ENCODE data around the gene ADD3. TPM values are rescaled to one million over a fixed set of nuclear protein-coding genes. Genes with fewer than 3 reads are reported as not detected.

Gene ADD3
- total RNA-seq, 2 experiments from 2014 or later, result 212 to 227 TPM

DNA sequence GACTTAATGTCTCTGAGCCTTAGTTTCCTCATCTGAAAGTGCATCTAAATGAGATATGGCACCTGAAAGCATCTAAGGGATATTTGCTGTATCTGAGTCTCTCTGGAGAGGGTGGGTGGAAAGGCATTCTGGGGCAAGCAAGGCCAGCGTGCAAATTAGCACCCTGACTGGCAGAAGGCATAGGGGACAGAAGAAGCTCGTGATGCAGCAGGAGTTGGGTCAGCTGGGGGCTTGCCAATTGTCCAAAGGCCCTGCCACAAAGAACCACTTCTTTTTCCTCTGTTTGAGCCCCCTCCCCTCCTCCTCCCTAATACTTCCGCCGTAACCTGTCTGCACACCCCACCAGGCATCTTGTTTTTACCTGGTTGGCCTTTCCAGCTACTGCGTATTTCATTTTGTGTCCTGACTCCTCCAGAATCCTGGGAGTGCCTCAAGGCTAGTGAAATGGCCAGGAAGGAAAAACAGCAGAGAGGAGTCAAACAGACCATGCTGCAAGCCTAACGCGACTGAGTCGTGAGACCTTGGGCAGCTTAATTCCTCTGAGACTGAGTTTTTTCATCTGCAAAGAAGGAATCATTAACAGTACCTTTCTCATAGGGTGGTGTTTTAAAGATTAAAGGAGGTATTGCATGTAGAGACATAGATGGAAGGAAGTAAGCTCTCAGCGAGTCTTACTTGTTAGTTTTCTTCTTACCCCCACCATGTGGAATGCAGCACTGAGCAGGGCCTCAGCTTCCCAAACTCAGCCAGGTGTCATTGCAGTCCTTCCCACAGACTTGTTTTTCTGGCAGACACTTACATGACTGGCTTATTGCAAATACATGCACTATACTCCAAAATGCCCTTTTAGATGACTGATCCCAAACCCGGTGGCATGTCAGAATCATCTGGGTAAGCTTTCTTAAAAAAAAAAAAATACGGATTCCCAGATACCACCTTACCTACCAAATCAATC, 150.5 kb downstream of the ADD3 start:
- H3K36me3 Mint-ChIP-seq, result peaks cover 2% of the 10 kb centered on the region
- POLR2A ChIA-PET, result no interaction called here
- H3K9me3 Mint-ChIP-seq, result no peaks in the 10 kb centered on the region
- peaks cover 85% of the 10 kb centered on the region for H3K27me3 Mint-ChIP-seq
- no peak for DNase-seq
- no peak for ATAC-seq (ENCODE audit: low read depth)
- no peak overlapping the region for H3K4me3 Mint-ChIP-seq
- H3K4me1 Mint-ChIP-seq, result peaks cover 31% of the 10 kb centered on the region
- peak overlapping the region; percentile 10 for H3K27ac Mint-ChIP-seq

DNA sequence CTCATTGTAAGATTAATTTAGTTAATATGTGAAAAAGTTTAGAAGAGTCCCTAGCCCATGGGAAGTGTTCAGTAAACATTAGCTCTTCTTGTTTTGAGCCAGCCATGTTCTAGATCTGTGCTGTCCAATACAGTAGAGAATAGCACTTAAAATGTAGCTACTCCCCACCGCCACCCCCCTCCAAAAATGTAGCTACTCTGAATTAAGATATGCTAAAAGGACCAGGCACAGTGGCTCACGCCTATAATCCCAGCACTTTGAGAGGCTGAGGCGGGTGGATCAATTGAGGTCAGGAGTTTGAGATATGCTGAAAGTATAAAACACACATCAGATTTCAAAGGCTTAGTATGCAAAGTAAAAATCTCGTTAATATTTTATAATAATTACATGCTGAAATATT, 152.3 kb downstream of the ADD3 start:
- ATAC-seq (ENCODE audit: low read depth) (no peak), DNase-seq (no peak)
- H3K27ac Mint-ChIP-seq, result no peak overlapping the region
- H3K4me1 Mint-ChIP-seq, result peaks cover 24% of the 10 kb centered on the region
- no peaks in the 10 kb centered on the region for H3K9me3 Mint-ChIP-seq
- peaks cover 85% of the 10 kb centered on the region for H3K27me3 Mint-ChIP-seq
- peaks cover 2% of the 10 kb centered on the region for H3K36me3 Mint-ChIP-seq
- no peak overlapping the region for H3K4me3 Mint-ChIP-seq
- POLR2A ChIA-PET, result no interaction called here

DNA sequence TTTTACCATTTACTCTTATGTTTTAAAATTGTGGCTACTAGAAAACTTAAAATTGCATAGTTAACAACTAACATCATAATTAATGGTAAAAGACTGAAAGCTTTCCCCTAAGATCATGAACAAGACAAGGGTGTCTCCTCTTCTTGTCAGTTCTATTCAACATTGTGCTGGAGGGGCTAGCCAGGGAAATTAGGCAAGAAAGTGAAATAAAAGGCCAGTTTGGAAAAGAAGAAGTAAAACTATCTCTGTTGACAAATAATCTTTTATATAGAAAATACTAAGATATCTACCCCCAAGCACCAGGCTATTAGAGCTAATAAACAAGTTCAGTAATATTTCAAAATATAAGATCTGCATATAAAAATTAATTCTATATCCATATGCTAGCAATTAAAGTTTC, 152.7 kb downstream of the ADD3 start:
- POLR2A ChIA-PET, result interaction anchor here (0.5 kb wide), 1 partner anchor 12 kb away, joined by 4 read pairs; no protein-coding TSS in a partner anchor
- Mint-ChIP-seq H3K9me3 (no peaks in the 10 kb centered on the region), H3K4me1 (peaks cover 24% of the 10 kb centered on the region), H3K27ac (no peak overlapping the region), H3K4me3 (no peak overlapping the region), H3K36me3 (peaks cover 2% of the 10 kb centered on the region), H3K27me3 (peaks cover 86% of the 10 kb centered on the region)
- no peak for DNase-seq
- no peak for ATAC-seq (ENCODE audit: low read depth)

DNA sequence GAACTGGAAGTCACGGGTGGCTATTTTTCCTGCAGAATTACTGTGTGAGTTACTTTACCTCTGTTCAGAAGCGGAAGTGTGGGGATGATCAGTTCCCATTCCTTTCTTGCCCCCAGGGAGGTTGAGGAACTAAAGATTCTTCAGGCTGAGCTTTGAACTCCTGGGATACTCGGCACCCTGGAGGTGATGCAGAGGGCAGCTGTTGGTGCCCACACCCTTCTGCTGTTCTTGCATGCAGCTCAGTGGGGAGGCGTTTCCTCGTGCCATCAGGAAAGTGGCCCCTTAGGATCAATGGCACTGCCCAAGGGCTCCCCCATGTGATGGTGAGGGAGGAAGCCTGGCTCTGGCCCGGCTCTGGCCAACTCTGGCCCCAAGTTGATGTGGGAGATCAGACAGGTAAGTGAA, 155.0 kb downstream of the ADD3 start:
- Mint-ChIP-seq H3K4me1 (peaks cover 8% of the 10 kb centered on the region), H3K27ac (no peak overlapping the region), H3K4me3 (no peak overlapping the region), H3K36me3 (no peaks in the 10 kb centered on the region), H3K9me3 (no peaks in the 10 kb centered on the region), H3K27me3 (peaks cover 93% of the 10 kb centered on the region)
- ATAC-seq (ENCODE audit: low read depth), result no peak
- no peak for DNase-seq
- POLR2A ChIA-PET, result no interaction called here

DNA sequence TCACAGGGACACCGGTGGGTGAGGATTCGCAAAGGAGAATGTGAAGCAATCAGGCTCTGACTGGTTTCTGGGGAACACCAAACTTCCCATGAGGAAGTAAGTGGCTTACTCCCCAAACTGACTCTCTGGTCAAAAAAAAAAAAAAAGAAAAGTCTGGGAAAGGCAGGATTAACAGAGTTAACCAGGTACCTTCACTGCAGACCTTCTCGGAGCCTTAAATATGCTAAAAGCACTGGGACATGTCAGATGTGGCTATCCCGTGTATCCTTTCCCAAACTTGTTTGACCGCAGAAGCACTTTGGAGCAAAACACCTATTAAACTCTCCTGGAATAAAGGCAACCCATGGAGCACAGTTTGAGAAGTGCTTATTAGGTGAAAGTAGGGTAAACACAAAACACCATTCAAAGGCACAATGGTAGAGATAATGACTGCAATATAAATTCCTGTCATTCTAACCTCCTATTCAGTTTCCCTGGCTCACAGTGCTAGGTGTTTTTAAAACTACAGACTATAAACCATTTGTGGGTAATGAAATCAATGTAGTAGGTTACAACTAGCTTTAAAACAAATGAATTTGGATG, 155.5 kb downstream of the ADD3 start:
- H3K4me3 Mint-ChIP-seq, result no peak overlapping the region
- H3K27me3 Mint-ChIP-seq, result peaks cover 93% of the 10 kb centered on the region
- H3K4me1 Mint-ChIP-seq, result peaks cover 9% of the 10 kb centered on the region
- H3K36me3 Mint-ChIP-seq, result no peaks in the 10 kb centered on the region
- POLR2A ChIA-PET, result no interaction called here
- no peaks in the 10 kb centered on the region for H3K9me3 Mint-ChIP-seq
- H3K27ac Mint-ChIP-seq, result no peak overlapping the region
- no peak for DNase-seq
- no peak for ATAC-seq (ENCODE audit: low read depth)

DNA sequence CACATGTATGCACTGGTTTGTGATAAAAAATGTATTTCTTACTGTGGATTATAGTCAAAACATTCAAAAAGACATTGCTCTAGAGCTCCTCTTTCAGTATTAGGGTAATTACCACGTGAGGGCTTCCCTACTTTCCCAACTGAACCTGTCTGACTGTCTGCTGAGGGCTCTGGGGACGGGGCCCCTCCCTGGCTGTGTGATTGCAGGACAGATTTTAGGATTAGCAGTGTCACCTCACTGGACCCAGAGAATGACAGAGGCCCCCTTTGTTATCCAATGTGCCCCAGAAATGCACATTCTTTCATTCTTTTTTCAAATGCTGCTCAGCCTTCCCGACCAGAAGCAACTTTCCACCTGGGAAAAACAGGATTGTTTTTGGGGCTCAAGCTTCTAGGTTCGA, 156.1 kb downstream of the ADD3 start:
- peaks cover 93% of the 10 kb centered on the region for H3K27me3 Mint-ChIP-seq
- H3K36me3 Mint-ChIP-seq, result no peaks in the 10 kb centered on the region
- DNase-seq, result no peak
- H3K4me1 Mint-ChIP-seq, result peaks cover 9% of the 10 kb centered on the region
- H3K9me3 Mint-ChIP-seq, result no peaks in the 10 kb centered on the region
- POLR2A ChIA-PET, result no interaction called here
- H3K27ac Mint-ChIP-seq, result no peak overlapping the region
- ATAC-seq (ENCODE audit: low read depth), result no peak
- no peak overlapping the region for H3K4me3 Mint-ChIP-seq

DNA sequence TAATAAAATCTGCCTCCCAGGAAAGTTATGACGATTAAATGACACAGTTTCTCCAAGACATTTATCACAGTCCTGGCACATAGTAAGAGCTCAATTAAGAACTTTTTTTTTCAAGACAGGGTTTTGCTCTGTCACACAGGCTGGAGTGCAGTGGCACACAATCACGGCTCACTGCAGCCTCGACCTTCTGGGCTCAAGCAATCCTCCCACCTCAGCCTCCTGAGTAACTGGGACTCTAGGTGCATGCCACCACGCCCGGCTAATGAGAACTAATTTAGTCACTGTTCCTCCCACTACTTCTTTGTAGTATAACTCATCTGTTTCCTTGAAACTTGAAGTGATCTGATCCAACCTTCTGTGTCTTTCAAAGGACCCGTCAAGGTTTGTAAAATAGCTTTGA, 157.5 kb downstream of the ADD3 start:
- no peak overlapping the region for H3K27ac Mint-ChIP-seq
- peaks cover 9% of the 10 kb centered on the region for H3K4me1 Mint-ChIP-seq
- H3K27me3 Mint-ChIP-seq, result peaks cover 93% of the 10 kb centered on the region
- POLR2A ChIA-PET, result interaction anchor here (0.6 to 1.4 kb wide), 3 partner anchors 8 to 43 kb away, joined by 3 read pairs; no protein-coding TSS in a partner anchor
- ATAC-seq (ENCODE audit: low read depth) (no peak), DNase-seq (no peak)
- no peaks in the 10 kb centered on the region for H3K36me3 Mint-ChIP-seq
- H3K9me3 Mint-ChIP-seq, result no peaks in the 10 kb centered on the region
- H3K4me3 Mint-ChIP-seq, result no peak overlapping the region

DNA sequence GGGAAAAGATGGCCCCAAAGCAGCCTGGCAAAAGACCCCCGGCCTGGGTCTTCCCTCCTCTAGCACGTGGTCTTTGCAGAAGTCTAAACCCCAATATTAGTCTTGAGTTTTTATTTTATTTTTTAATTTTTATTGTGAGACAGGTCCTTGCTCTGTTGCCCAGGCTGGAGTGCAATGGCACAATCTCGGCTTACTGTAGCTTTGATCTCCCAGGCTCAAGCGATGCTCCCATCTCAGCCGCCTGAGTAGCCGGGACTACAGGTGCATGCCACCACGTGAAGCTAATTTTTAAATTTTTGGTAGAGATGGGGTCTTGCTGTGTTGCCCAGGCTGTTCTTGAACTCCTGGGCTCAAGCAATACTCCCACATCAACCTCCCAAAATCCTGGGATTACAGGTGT, 159.4 kb downstream of the ADD3 start:
- Mint-ChIP-seq H3K27ac (no peak overlapping the region), H3K27me3 (peaks cover 94% of the 10 kb centered on the region), H3K36me3 (no peaks in the 10 kb centered on the region), H3K4me1 (peaks cover 14% of the 10 kb centered on the region), H3K4me3 (no peak overlapping the region), H3K9me3 (no peaks in the 10 kb centered on the region)
- POLR2A ChIA-PET, result no interaction called here
- ATAC-seq (ENCODE audit: low read depth), result no peak
- DNase-seq, result no peak

DNA sequence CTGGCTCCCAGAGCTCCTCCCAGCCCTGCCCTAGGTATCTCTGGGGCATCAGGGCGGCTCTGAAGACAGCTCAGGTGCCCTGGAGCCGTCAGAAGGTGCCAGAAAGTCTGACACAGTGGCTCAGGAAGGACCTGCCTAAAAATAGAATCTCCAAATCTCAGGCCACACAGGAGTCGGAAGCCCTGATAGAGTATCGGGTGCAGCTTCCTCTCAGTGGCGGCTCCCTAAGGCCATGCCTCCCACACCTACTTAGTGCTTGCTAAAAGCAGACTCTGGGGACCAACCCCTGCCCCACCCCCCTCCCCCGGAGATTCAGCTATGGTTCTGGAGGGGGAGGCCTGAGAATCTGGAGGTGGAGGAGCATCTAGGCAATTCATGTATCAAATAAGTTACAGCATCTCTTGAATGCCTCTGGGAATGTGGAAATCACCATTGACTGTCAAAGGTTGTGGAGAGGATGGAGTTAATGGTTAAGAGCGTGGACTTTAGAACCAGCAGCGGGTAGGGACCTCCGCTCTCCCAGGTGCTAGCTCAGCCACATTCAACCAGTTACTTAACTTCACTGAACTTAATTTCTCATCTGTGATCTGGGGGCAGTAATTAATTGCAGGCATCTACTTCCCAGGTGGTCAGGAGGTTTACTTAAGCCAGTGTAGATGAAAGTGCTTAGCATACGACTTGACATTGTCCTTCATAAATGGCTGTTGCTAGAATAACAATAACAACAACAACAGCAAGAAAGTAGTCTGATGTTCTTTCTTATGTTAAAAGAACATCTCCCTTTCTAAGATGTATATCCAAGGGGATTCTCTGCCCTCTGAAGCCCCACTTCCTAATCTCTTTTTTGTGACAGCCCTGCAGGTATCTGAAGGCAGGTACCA, 161.1 kb downstream of the ADD3 start:
- DNase-seq (no peak), ATAC-seq (ENCODE audit: low read depth) (peak; percentile 67)
- peaks cover 14% of the 10 kb centered on the region for H3K4me1 Mint-ChIP-seq
- H3K36me3 Mint-ChIP-seq, result no peaks in the 10 kb centered on the region
- H3K4me3 Mint-ChIP-seq, result peak overlapping the region; percentile 10
- H3K27ac Mint-ChIP-seq, result no peak overlapping the region
- H3K9me3 Mint-ChIP-seq, result no peaks in the 10 kb centered on the region
- peaks cover 87% of the 10 kb centered on the region for H3K27me3 Mint-ChIP-seq
- POLR2A ChIA-PET, result interaction anchor here (0.9 kb wide), 1 partner anchor 43 kb away, joined by 4 read pairs; no protein-coding TSS in a partner anchor

DNA sequence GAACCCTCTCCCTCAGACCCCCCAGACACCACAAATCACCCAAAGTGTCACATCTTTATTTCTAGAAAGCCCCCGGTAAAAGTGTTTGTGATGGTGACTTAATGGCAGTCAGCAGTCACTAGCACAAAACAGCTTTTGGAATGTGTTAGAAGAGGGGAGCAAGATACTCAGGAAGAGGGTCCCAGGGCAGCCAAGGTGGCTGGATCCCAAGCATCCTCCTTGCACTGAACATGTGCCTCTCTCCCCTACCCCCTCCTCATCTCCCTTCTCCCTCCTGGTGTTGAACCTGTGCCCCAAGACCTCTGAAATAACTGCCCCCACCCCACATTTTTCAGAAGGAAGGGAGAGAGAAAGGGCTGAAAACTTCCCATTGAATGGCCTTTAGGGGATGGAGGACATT, 161.8 kb downstream of the ADD3 start:
- H3K9me3 Mint-ChIP-seq, result no peaks in the 10 kb centered on the region
- ATAC-seq (ENCODE audit: low read depth), result no peak
- DNase-seq, result no peak
- POLR2A ChIA-PET, result no interaction called here
- H3K4me1 Mint-ChIP-seq, result peaks cover 14% of the 10 kb centered on the region
- H3K36me3 Mint-ChIP-seq, result no peaks in the 10 kb centered on the region
- no peak overlapping the region for H3K4me3 Mint-ChIP-seq
- no peak overlapping the region for H3K27ac Mint-ChIP-seq
- H3K27me3 Mint-ChIP-seq, result peaks cover 85% of the 10 kb centered on the region

DNA sequence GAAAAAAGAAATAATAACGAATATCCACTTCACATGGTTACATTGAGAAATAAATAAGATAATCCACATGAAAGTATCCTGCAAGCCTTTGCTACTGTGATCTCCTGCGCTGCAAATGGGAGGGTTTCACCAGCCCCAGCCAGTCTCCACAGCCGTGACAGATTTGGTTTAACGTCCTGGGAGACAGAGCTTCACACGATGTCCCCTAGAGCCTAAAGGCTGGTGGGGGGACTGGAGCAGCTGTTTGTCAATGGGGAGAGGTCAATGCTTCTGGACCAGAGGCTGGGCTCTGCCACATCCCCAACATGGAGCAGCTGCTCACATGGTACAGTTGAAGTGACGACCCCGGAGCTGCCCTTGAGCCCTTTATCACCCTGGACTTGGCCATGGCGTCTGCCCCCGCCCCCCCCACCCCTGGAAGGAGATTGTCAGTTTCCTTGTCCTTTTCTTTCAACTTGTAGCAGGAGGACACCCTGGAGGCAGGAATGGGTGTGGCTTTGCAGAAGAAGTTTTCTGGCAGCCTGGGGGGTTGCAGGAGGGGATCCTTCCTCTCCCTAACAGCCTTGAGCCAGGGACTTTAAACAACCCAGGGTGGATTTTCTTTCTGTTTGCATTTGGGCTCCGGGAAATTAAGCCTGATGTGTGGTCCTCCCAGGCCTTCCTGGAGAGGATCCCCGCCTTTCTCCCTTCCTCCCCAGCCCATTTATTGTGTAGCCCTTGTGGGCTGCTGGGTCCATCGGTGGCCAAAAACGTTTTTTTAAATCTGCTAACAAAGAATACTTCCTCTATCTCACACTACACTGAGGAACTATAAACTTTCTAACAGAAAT, 162.6 kb downstream of the ADD3 start:
- no peak overlapping the region for H3K4me3 Mint-ChIP-seq
- DNase-seq (no peak), ATAC-seq (ENCODE audit: low read depth) (no peak)
- no peaks in the 10 kb centered on the region for H3K9me3 Mint-ChIP-seq
- POLR2A ChIA-PET, result no interaction called here
- H3K4me1 Mint-ChIP-seq, result peaks cover 14% of the 10 kb centered on the region
- peaks cover 85% of the 10 kb centered on the region for H3K27me3 Mint-ChIP-seq
- no peaks in the 10 kb centered on the region for H3K36me3 Mint-ChIP-seq
- H3K27ac Mint-ChIP-seq, result no peak overlapping the region

DNA sequence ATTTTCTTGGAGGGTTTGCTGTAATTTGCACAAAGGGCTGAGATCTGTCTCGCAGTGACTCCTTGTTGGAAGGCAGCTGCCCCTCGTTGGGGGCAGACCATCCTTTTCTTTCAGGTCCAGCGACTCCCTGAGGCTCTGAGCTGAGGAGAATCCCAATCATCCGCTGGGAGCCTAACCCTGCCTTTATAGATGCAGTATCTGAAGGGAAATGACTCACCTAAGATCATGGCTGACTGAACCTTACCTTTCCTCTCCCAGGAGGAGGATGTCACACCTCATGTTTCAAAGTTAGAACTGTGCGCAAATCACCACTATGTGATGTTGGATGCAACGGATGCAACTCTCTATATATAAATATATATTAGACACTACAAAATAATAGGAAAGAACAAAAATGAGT, 163.2 kb downstream of the ADD3 start:
- Mint-ChIP-seq H3K27ac (no peak overlapping the region), H3K36me3 (no peaks in the 10 kb centered on the region), H3K27me3 (peaks cover 85% of the 10 kb centered on the region), H3K9me3 (no peaks in the 10 kb centered on the region), H3K4me3 (no peak overlapping the region), H3K4me1 (peaks cover 16% of the 10 kb centered on the region)
- POLR2A ChIA-PET, result no interaction called here
- DNase-seq, result no peak
- ATAC-seq (ENCODE audit: low read depth), result no peak
